ENCODE measurements around the gene YBEY.

DNA sequence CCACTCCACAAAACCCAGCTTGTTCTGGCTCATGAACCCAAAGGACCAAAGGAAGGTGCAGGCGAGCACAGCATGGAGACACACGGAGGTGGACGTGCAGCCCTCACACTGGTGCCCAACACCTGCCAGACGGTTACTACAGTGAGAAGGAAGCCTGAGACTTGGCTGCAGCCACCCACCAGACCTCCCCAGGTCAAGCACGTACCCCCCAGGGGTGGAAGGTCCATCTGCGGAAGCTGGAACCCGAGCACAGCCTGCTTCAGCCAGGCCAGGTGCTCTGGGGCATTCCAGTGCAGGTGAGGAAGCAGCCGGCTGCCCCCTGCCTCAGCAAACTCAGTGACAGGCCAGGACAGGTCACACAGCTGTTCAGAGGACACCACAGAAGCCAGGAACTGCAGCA lies 41.5 kb upstream of the YBEY start:
- TF ChIP-seq, protein P1, sequence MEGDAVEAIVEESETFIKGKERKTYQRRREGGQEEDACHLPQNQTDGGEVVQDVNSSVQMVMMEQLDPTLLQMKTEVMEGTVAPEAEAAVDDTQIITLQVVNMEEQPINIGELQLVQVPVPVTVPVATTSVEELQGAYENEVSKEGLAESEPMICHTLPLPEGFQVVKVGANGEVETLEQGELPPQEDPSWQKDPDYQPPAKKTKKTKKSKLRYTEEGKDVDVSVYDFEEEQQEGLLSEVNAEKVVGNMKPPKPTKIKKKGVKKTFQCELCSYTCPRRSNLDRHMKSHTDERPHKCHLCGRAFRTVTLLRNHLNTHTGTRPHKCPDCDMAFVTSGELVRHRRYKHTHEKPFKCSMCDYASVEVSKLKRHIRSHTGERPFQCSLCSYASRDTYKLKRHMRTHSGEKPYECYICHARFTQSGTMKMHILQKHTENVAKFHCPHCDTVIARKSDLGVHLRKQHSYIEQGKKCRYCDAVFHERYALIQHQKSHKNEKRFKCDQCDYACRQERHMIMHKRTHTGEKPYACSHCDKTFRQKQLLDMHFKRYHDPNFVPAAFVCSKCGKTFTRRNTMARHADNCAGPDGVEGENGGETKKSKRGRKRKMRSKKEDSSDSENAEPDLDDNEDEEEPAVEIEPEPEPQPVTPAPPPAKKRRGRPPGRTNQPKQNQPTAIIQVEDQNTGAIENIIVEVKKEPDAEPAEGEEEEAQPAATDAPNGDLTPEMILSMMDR (conservative IDR thresholded peaks at IDR 0.05; ENCODE audit: low read length): no peak
- TF ChIP-seq EZH2phosphoT487 (IDR thresholded peaks at IDR 0.05; ENCODE audit: borderline replicate concordance, low read depth, low read length): no peak
